Heart right ventricle (tissue), 16 donors: ENCODE data around the gene SP140. TPM values are rescaled to one million over a fixed set of nuclear protein-coding genes. Genes with fewer than 3 reads are reported as not detected.

Experiments used
- ATAC-seq, 8 donors: fragments of 200-7000 bp; cut with Tn5 transposase; one replicate each; pipeline ENCODE4 v1.9.1; 2020; ENCODE audit warnings: mild to moderate bottlenecking in 8 of 8, moderate library complexity in 8 of 8, moderate number of reproducible peaks in 1 of 8
- DNase-seq, 2 donors: peaks; one replicate each; pipeline ENCODE4 v3.0.0-alpha.2; 2020
- H3K27ac ChIP-seq, 10 donors: fragments of 200-600 bp; sonication (generic) in 2 of 10; one replicate each; pipeline versions ENCODE4 v1.5.0 to v1.8.0; 2020 to 2022; ENCODE audit warnings: mild to moderate bottlenecking in 3 of 10
- H3K27me3 ChIP-seq, 7 donors: fragments of 200-600 bp; one replicate each; pipeline ENCODE4 v1.8.0; 2021 to 2022; ENCODE audit warnings: mild to moderate bottlenecking in 2 of 7
- H3K36me3 ChIP-seq, 9 donors: fragments of 200-600 bp; sonication (generic) in 1 of 9; one replicate each; pipeline versions ENCODE4 v1.5.0 to v1.8.0; 2020 to 2022; ENCODE audit warnings: mild to moderate bottlenecking in 2 of 9
- H3K4me1 ChIP-seq, 9 donors: fragments of 200-600 bp; sonication (generic) in 1 of 9; one replicate each; pipeline versions ENCODE4 v1.5.0 to v1.8.0; 2020 to 2022; ENCODE audit warnings: mild to moderate bottlenecking in 4 of 9
- H3K4me3 ChIP-seq, 10 donors: fragments of 200-600 bp; sonication (generic) in 2 of 10; one replicate each; pipeline versions ENCODE4 v1.5.0 to v1.8.0; 2020 to 2022; ENCODE audit warnings: mild to moderate bottlenecking in 7 of 10, moderate library complexity in 2 of 10
- H3K9me3 ChIP-seq, 11 donors: fragments of 200-600 bp in 10 of 11; sonication (generic) in 2 of 11; one replicate each; pipeline versions ENCODE4 v1.5.0 to v1.8.0; 2013 to 2022; ENCODE audit warnings: mild to moderate bottlenecking in 2 of 11, control low read depth in 1 of 11, moderate library complexity in 1 of 11
- CTCF ChIP-seq, 9 donors: fragments of 200-600 bp; sonication (generic) in 2 of 9; IDR thresholded peaks; one replicate each; pipeline versions ENCODE4 v1.5.0 to v1.8.0; 2021 to 2022; ENCODE audit warnings: antibody characterized with exemption in 9 of 9, mild to moderate bottlenecking in 5 of 9, moderate library complexity in 1 of 9
- WGBS, 2 donors: extraction: QIAGEN DNeasy Blood & Tissue Kit; methylation state at CpG; one replicate each; pipeline ENCODE4 v1.1.7; 2013; ENCODE audit warnings: inconsistent platforms in 1 of 2; 5-methylcytosine and 5-hydroxymethylcytosine counted together
- intact Hi-C, 10 donors: fragments of 100-400 bp; cut with DNase I; formaldehyde crosslinking; loops; one replicate each; pipeline versions ENCODE4 v1.11.1 to v1.14.2; 2022
- polyA plus RNA-seq, 2 donors: library from polyadenylated mRNA; stranded (reverse); fragments of 200-250 nt; gene quantifications; one replicate each; pipeline ENCODE4 v1.2.3, GENCODE V29; 2013
- total RNA-seq, 10 donors: library from RNA; stranded (reverse); fragmentation: NEBNext Ultra II Directional in 3 of 10; extraction: Animal tissue kit (Norgen Biotek cat#: 25700) in 3 of 10; gene quantifications; one replicate each; pipeline versions ENCODE4 v1.2.1 to v1.2.4, GENCODE V29; 2021 to 2023
- donor health status: Arrhythmogenic right ventricular cardiomyopathy.
- donor health status: ischemic (EF 13 %, LVEDD 7.1; RV severe dilation, severe dysfunction).
- donor health status: healthy with polysubstance abuse.
- donor health status: DM: no; HTN: yes; CAD: no.
- donor health status: DM: no; HTN: no; CAD: no.
- donor health status: ischemic (EF 25% LVEDD 6.9; RV normal size, moderate dysfunction).
- donor health status: ischemic (EF 25% LVEDD 5.7; RV mildly dilated, moderate dysfunction).
- donor health status: healthy.
- donor health status: DM: yes; HTN: yes; CAD: no.
- donor health status: Ischemic cardiomyopathy.
- donor health status: ischemic (EF 35%, LVEDD 5.7; RV mildly dilated, moderate dysfunction).
- donor health status: nonischemic (EF 11% LVEDD 7.7; RV severe dilation, severe dysfunction).
- donor health status: DM: yes; HTN: yes; CAD: no.
- donor health status: PGD.
- donor health status: ischemic (EF 29% LVEDD 5.4; RV normal size, mild dysfunction).
- donor health status: nonischemic (EF 23%, LVEDD 6.1; RV moderate dilation, normal function).

SP140 gene
- total and polyA plus RNA-seq, 12 donors: 0.09 to 3.3 (median 0.58) TPM; not detected in 2

DNA sequence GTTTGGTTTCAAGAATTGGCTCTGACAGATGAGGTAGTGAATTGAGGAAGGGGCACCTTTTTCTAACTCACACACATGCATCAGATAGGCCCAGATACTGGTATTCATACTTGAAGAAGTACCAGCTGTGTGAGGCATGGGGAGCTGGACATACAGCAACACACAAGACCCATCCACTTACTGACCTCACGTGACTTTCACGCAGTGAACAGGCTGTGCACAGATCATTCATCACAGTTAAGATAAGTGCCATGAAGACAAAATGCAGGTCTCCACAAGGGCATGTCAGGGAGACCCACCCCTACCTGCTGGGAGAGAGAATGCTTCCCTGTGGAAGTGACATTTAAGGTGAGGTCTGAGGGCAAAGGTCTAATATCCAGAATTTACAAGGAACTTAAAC is 44.3 kb upstream of the SP140 start:
- H3K27me3 ChIP-seq: no peaks in the 10 kb centered on the region
- no peak overlapping the region for H3K4me3 ChIP-seq
- no peak for ATAC-seq
- no peak for TF ChIP-seq CTCF (IDR thresholded peaks at IDR 0.05)
- intact Hi-C loops: no loop called here
- no peak overlapping the region for H3K27ac ChIP-seq
- DNase-seq: no peak
- H3K4me1 ChIP-seq: no peaks in the 10 kb centered on the region
- H3K36me3 ChIP-seq: peaks cover 0 to 100% (median 25%) of the 10 kb centered on the region in 9 donors
- H3K9me3 ChIP-seq: no peaks in the 10 kb centered on the region
- 76 to 82% methylated on average over 2 of the region's 2 CpGs for WGBS, 2 donors

DNA sequence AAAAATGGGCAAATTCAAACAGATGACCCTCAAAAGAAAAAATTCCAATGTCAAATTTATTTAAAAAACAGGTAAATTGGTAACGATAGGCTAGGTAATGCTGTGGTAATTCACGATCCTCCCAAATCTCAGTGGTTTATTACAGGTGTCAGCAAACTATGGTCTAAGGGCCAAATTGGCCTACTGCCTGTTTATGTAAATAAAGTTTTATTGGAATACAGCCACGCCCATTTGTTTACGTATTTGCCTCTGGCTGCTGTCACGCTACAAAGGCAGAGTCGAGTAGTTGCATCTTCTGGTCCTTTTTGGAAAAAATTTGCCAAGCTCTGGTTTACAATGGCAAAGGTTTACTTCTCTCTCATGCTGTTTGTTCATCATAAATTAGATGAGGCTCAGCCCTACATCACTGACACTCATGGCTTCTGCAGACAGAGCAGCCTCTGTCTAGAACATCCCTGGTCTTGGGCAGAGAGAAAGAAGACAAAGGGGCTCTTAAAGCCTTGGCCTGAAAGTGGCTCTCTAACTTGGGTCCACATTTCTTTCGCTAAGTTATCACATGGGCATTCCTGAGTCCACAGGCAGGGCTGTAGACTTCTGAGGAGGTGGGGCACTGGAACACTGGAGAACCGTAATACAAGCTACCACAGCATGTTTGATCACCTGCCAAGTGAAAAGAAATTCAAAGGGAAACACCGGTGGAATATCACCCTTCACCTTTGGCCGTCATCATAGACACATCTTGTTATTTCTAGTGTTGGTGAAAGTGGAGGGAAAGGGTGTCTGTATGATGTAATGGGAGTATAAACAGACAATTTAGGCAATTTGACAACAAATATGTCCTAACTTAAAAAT is 40.6 kb upstream of the SP140 start:
- 68 to 71% methylated on average over 10 of the region's 10 CpGs for WGBS, 2 donors
- intact Hi-C loops: no loop called here

DNA sequence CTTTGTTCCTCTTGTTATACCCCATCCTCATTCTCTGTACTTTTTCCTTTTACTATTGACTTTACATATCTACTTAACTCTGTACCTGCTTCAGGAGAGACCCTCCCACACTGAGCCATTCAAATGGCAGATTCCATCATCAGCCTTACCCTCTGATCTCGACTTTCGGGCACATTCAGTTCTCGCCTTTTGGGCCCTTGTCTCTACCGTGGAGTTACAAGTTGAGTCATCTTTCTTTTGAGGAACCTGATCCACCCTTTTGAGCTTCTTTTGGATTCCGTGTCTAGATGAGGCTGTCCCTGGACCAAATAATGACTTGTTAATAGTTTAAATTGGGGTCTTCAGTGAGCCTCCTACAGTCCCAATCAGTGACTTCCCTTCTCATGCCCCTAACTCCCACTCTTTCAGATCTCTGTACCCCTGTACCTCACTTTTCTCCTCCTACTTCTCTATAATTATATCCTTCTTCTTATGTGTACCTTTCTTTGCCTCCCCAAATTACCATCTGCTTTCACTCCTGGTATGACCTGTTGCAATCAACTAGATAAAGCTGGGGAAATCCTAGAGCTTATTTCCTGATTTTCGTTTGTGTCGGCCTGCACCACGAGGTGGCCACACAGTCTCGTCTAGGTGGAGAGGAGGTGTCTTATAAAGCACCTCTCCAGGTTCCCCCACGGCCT is 23.0 kb upstream of the SP140 start:
- intact Hi-C loops: loop anchor here in 1 of 10 donors (5.0 kb wide), 1 partner anchor 1200 kb away; no protein-coding TSS in a partner anchor
- H3K9me3 ChIP-seq: peaks cover 0 to 13% (median 0%) of the 10 kb centered on the region in 11 donors
- DNase-seq: no peak
- H3K4me1 ChIP-seq: peaks cover 0 to 15% (median 0%) of the 10 kb centered on the region in 9 donors
- H3K27me3 ChIP-seq: no peaks in the 10 kb centered on the region
- peak overlapping the region in 2 of 10 donors; percentile 31 to 39 for H3K27ac ChIP-seq
- H3K4me3 ChIP-seq: no peak overlapping the region
- peak in 2 of 8 donors; percentile 29 to 30 for ATAC-seq
- WGBS, 2 donors: 82 to 86% methylated on average over 10 of the region's 10 CpGs
- peak in 1 of 9 donors; percentile 10 for TF ChIP-seq CTCF (IDR thresholded peaks at IDR 0.05)
- H3K36me3 ChIP-seq: peaks cover 0 to 100% (median 55%) of the 10 kb centered on the region in 9 donors

More for the DNA sequence above, 40.6 kb upstream of the SP140 start:
- peaks cover 0 to 6% (median 0%) of the 10 kb centered on the region in 11 donors for H3K9me3 ChIP-seq
- TF ChIP-seq CTCF (IDR thresholded peaks at IDR 0.05): no peak
- no peaks in the 10 kb centered on the region for H3K4me1 ChIP-seq
- peaks cover 0 to 67% (median 15%) of the 10 kb centered on the region in 9 donors for H3K36me3 ChIP-seq
- DNase-seq (no peak), ATAC-seq (no peak)
- H3K27ac ChIP-seq: no peak overlapping the region
- H3K27me3 ChIP-seq: no peaks in the 10 kb centered on the region
- no peak overlapping the region for H3K4me3 ChIP-seq

DNA sequence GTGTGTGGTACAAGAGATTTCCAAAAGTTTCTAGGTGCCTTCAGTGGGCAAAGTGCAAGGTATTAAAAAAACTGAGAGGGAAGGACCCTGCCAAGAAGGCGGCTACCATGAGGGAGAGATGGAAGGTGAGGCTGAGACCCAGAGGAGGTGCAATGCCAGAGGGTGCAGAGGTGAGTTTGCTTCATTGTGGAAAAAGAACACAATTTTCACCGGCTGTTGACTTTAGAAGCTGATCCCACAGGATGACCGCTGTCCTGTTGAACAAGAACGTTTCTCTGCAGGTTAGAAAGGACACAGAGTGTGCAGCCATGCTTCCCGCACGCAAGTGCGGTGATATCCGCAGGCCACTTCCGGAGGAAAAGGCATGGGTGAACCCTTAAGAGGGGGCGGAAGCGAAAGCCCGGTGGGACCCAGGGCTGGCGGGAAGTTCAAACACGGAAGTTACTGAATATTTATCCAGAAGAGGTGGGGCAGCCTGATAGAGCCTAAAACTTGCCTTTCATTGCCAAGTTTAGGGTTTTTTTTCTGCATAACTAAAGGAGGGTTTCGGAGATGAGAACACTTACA is 22.3 kb upstream of the SP140 start:
- intact Hi-C loops: loop anchor here in 1 of 10 donors (5.0 kb wide), 1 partner anchor 1201 kb away; no protein-coding TSS in a partner anchor
- peak in 7 of 8 donors; percentile 41 to 95 (median 69) for ATAC-seq
- WGBS, 2 donors: 81 to 87% methylated on average over 15 of the region's 15 CpGs
- Histone ChIP-seq H3K36me3 (peaks cover 0 to 100% (median 55%) of the 10 kb centered on the region in 9 donors), H3K9me3 (peaks cover 0 to 7% (median 0%) of the 10 kb centered on the region in 11 donors), H3K4me1 (peaks cover 0 to 16% (median 0%) of the 10 kb centered on the region in 9 donors), H3K4me3 (no peak overlapping the region), H3K27me3 (no peaks in the 10 kb centered on the region), H3K27ac (peak overlapping the region in 2 of 10 donors; percentile 31 to 39)
- DNase-seq: peak; percentile 24 to 41
- no peak for TF ChIP-seq CTCF (IDR thresholded peaks at IDR 0.05)
